ENCODE data around the gene CD24.

GRCh38 chr6:106939848-106940247, 34.7 kb downstream of the CD24 start:
- no peak for TF ChIP-seq CTCF (IDR thresholded peaks at IDR 0.05)
- no peak for TF ChIP-seq POLR2A (IDR thresholded peaks at IDR 0.05)

Measured in uterus (tissue), 2 donors.